Mammary epithelial cell (primary cell): ENCODE measurements around the gene BNC2.

Experiments used
- EZH2 ChIP-seq: IDR thresholded peaks from 2 replicates; pipeline ENCODE4 v1.6.1; 2012; ENCODE audit warnings: low read length, inconsistent platforms, borderline replicate concordance
- TF ChIP-seq, protein P1 (sequence below), 2 donors: IDR thresholded peaks in 1 of 2; conservative IDR thresholded peaks in 1 of 2; 2 replicates each; pipeline ENCODE4 v1.5.1; 2011 to 2012; ENCODE audit warnings: inconsistent platforms in 2 of 2, low read length in 2 of 2, mild to moderate bottlenecking in 2 of 2, control low read depth in 1 of 2, low read depth in 1 of 2; ENCODE audit not compliant: insufficient read depth in 1 of 2; ENCODE audit errors: extremely low read depth in 1 of 2

- TF ChIP-seq, protein P1, sequence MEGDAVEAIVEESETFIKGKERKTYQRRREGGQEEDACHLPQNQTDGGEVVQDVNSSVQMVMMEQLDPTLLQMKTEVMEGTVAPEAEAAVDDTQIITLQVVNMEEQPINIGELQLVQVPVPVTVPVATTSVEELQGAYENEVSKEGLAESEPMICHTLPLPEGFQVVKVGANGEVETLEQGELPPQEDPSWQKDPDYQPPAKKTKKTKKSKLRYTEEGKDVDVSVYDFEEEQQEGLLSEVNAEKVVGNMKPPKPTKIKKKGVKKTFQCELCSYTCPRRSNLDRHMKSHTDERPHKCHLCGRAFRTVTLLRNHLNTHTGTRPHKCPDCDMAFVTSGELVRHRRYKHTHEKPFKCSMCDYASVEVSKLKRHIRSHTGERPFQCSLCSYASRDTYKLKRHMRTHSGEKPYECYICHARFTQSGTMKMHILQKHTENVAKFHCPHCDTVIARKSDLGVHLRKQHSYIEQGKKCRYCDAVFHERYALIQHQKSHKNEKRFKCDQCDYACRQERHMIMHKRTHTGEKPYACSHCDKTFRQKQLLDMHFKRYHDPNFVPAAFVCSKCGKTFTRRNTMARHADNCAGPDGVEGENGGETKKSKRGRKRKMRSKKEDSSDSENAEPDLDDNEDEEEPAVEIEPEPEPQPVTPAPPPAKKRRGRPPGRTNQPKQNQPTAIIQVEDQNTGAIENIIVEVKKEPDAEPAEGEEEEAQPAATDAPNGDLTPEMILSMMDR (conservative IDR thresholded peaks at IDR 0.05 in 1 of 2, IDR thresholded peaks at IDR 0.05 in 1 of 2; ENCODE audit: extremely low read depth in 1 of 2, insufficient read depth in 1 of 2, low read depth in 1 of 2, low read length in 2 of 2) = no peak
- TF ChIP-seq EZH2 = no peak
Measured at GRCh38 chr9:16619914-16620520, 250.5 kb downstream of the BNC2 start.
